Measurements from ENCODE around the gene IL17REL. TPM values are rescaled to one million over a fixed set of nuclear protein-coding genes. Genes with fewer than 3 reads are reported as not detected.

Gene IL17REL
- polyA plus RNA-seq, 3 donors: not detected

DNA sequence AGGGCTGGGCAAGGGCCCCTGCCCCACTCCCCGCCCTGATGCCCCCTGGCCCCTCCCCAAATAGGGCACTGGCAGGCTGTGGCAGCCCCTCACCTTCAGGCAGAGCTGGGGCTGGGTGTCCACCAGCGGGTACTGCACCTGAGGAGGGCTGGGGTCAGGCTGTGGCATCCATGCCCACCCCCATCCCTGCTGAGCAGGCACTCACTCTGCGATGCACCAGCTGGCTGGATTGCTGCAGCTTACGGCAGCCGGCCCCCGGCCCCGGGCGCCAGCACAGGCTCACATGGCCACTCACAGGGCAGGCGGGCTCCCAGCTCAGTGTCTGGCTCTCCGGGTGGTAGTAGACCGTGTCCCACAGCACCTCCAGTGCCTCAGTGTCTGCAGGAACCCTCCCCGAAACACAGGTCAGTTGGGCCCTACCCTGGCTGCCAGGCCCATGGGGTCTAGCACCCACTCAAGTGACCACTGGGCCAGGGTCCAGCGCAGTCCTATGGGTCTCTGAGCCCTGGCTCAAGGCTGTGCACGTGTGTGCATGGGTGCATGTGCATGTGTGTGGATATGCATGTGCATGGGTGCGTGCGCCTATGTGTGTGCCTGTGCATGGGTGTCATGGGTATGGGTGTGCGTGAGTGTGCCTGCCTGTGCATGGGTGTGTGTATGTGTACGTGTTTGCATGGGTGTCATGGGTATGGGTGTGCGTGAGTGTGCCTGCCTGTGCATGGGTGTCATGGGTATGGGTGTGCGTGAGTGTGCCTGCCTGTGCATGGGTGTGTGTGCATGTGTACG, 14.4 kb downstream of the IL17REL start:
- 95% methylated on average over 21 of the region's 21 CpGs for WGBS (ENCODE audit: insufficient coverage)
- H3K27ac Mint-ChIP-seq: peak overlapping the region in 1 of 7 donors; percentile 63
- TF ChIP-seq, protein P1, sequence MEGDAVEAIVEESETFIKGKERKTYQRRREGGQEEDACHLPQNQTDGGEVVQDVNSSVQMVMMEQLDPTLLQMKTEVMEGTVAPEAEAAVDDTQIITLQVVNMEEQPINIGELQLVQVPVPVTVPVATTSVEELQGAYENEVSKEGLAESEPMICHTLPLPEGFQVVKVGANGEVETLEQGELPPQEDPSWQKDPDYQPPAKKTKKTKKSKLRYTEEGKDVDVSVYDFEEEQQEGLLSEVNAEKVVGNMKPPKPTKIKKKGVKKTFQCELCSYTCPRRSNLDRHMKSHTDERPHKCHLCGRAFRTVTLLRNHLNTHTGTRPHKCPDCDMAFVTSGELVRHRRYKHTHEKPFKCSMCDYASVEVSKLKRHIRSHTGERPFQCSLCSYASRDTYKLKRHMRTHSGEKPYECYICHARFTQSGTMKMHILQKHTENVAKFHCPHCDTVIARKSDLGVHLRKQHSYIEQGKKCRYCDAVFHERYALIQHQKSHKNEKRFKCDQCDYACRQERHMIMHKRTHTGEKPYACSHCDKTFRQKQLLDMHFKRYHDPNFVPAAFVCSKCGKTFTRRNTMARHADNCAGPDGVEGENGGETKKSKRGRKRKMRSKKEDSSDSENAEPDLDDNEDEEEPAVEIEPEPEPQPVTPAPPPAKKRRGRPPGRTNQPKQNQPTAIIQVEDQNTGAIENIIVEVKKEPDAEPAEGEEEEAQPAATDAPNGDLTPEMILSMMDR (IDR thresholded peaks at IDR 0.05): no peak

DNA sequence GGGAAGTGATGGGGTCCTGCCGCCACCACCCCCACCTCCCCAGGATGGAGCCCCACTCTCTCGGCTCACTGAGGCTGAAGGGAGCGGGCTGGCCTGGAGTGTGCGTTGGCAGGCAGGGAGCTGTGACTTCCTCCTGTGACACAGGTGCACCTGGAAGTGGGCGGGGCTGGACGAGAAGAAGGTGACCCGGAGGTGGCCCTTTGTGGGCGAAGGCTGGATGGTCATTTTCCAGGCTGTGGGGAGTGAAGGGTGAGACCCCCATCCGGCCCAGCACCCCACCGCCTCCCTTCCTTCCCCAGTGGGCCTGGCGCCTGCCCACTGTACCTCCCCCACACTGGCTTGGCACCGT, 15.3 kb downstream of the IL17REL start:
- no peak overlapping the region for H3K9ac ChIP-seq (ENCODE audit: insufficient read depth, low read length, poor library complexity, severe bottlenecking)
- Mint-ChIP-seq H3K36me3 (no peaks in the 10 kb centered on the region), H3K9me3 (peaks cover 0 to 2% (median 0%) of the 10 kb centered on the region in 7 donors), H3K4me3 (no peak overlapping the region), H3K27ac (no peak overlapping the region), H3K27me3 (ENCODE audit: low read depth in 3 of 3) (peaks cover 4 to 13% (median 5%) of the 10 kb centered on the region in 3 donors), H3K4me1 (peaks cover 11% of the 10 kb centered on the region)
- H4K20me1 ChIP-seq (ENCODE audit: insufficient read depth, low read length): no peaks in the 10 kb centered on the region
- TF ChIP-seq, protein P1 (IDR thresholded peaks at IDR 0.05): no peak
- no peaks in the 10 kb centered on the region for H3K9me3 ChIP-seq (replicated peaks in 1 of 2; ENCODE audit: control insufficient read depth in 1 of 2, insufficient read depth in 1 of 2, low read length in 2 of 2)
- peaks cover 5 to 8% of the 10 kb centered on the region in 2 donors for H3K4me1 ChIP-seq (ENCODE audit: control insufficient read depth in 1 of 2, insufficient read depth in 2 of 2, low read length in 2 of 2)
- no peak overlapping the region for H3K4me2 ChIP-seq (replicated peaks; ENCODE audit: extremely low read depth, low read length, poor library complexity, severe bottlenecking)
- intact Hi-C loops (cut with micrococcal nuclease): no loop called here
- H3K4me3 ChIP-seq (replicated peaks in 1 of 3; ENCODE audit: low read depth in 2 of 3, low read length in 3 of 3): no peak overlapping the region
- H3K27ac ChIP-seq (ENCODE audit: low read depth in 1 of 2, low read length in 2 of 2): no peak overlapping the region
- no CpG with 5 or more reads among the region's 12 CpGs for WGBS (ENCODE audit: insufficient coverage)
- peaks cover 0 to 16% of the 10 kb centered on the region in 2 donors for H3K27me3 ChIP-seq (ENCODE audit: control insufficient read depth in 2 of 2, insufficient read depth in 2 of 2, low read length in 2 of 2)
- no peaks in the 10 kb centered on the region for H3K36me3 ChIP-seq (replicated peaks in 1 of 2; ENCODE audit: control insufficient read depth in 1 of 2, insufficient read depth in 2 of 2, low read length in 2 of 2)
- no peak for DNase-seq
- no peaks in the 10 kb centered on the region for H3K79me2 ChIP-seq (ENCODE audit: insufficient read depth, low read length)
- H2AFZ ChIP-seq (ENCODE audit: insufficient read depth, low read depth, low read length, poor library complexity, severe bottlenecking): no peak overlapping the region

More for the DNA sequence above, 14.4 kb downstream of the IL17REL start:
- Histone ChIP-seq H3K9me3 (replicated peaks in 1 of 2; ENCODE audit: control insufficient read depth in 1 of 2, insufficient read depth in 1 of 2, low read length in 2 of 2) (no peaks in the 10 kb centered on the region), H3K27me3 (ENCODE audit: control insufficient read depth in 2 of 2, insufficient read depth in 2 of 2, low read length in 2 of 2) (peaks cover 0 to 16% of the 10 kb centered on the region in 2 donors), H3K4me3 (replicated peaks in 1 of 3; ENCODE audit: low read depth in 2 of 3, low read length in 3 of 3) (no peak overlapping the region), H3K79me2 (ENCODE audit: insufficient read depth, low read length) (no peaks in the 10 kb centered on the region), H4K20me1 (ENCODE audit: insufficient read depth, low read length) (no peaks in the 10 kb centered on the region), H3K4me1 (ENCODE audit: control insufficient read depth in 1 of 2, insufficient read depth in 2 of 2, low read length in 2 of 2) (peaks cover 5 to 8% of the 10 kb centered on the region in 2 donors), H2AFZ (ENCODE audit: insufficient read depth, low read depth, low read length, poor library complexity, severe bottlenecking) (no peak overlapping the region), H3K9ac (ENCODE audit: insufficient read depth, low read length, poor library complexity, severe bottlenecking) (no peak overlapping the region), H3K4me2 (replicated peaks; ENCODE audit: extremely low read depth, low read length, poor library complexity, severe bottlenecking) (no peak overlapping the region), H3K27ac (ENCODE audit: low read depth in 1 of 2, low read length in 2 of 2) (no peak overlapping the region), H3K36me3 (replicated peaks in 1 of 2; ENCODE audit: control insufficient read depth in 1 of 2, insufficient read depth in 2 of 2, low read length in 2 of 2) (no peaks in the 10 kb centered on the region)
- H3K9me3 Mint-ChIP-seq: peaks cover 0 to 2% (median 0%) of the 10 kb centered on the region in 7 donors
- no peak for DNase-seq
- H3K27me3 Mint-ChIP-seq (ENCODE audit: low read depth in 3 of 3): peaks cover 3 to 15% (median 5%) of the 10 kb centered on the region in 3 donors
- no peak overlapping the region for H3K4me3 Mint-ChIP-seq
- no peaks in the 10 kb centered on the region for H3K36me3 Mint-ChIP-seq
- H3K4me1 Mint-ChIP-seq: peaks cover 10% of the 10 kb centered on the region
- intact Hi-C loops (cut with micrococcal nuclease): no loop called here

All from CD14-positive monocyte (primary cell).